ENCODE data around the gene DCTN2. TPM values are rescaled to one million over a fixed set of nuclear protein-coding genes. Genes with fewer than 3 reads are reported as not detected.
"Not testable (repeated sequence)": the region's sequence is repeated elsewhere in the genome, so short reads cannot be mapped to it uniquely, and the experiment has no call there.

Gene DCTN2
- total and polyA plus RNA-seq, 3 donors from 2014 or later: 109 to 196 (median 122) TPM

GRCh38 chr12:57498571-57498970, 48.4 kb downstream of the DCTN2 start:
- Histone ChIP-seq H3K27ac (no peak overlapping the region), H3K4me3 (no peak overlapping the region), H3K36me3 (ENCODE audit: low read depth, missing control alignments) (no peaks in the 10 kb centered on the region), H3K27me3 (no peaks in the 10 kb centered on the region), H3K4me1 (no peaks in the 10 kb centered on the region), H3K9me3 (no peaks in the 10 kb centered on the region)
- intact Hi-C loops (cut with DNase I; ENCODE audit: low total_unique reads): no loop called here
- 89 to 96% methylated on average over 4 of the region's 4 CpGs for WGBS, 2 donors
- no peak for DNase-seq
- no peak for TF ChIP-seq POLR2A (IDR thresholded peaks at IDR 0.05)
- no peak for TF ChIP-seq CTCF (IDR thresholded peaks at IDR 0.05)

GRCh38 chr12:57498132-57498502, 48.9 kb downstream of the DCTN2 start:
- no peaks in the 10 kb centered on the region for H3K27me3 ChIP-seq
- no peak overlapping the region for H3K4me3 ChIP-seq
- no peaks in the 10 kb centered on the region for H3K9me3 ChIP-seq
- no peaks in the 10 kb centered on the region for H3K36me3 ChIP-seq (ENCODE audit: low read depth, missing control alignments)
- TF ChIP-seq POLR2A (IDR thresholded peaks at IDR 0.05) (no peak), CTCF (IDR thresholded peaks at IDR 0.05) (no peak)
- no peaks in the 10 kb centered on the region for H3K4me1 ChIP-seq
- WGBS, 2 donors: 86% methylated on average over 9 of the region's 9 CpGs
- intact Hi-C loops (cut with DNase I; ENCODE audit: low total_unique reads): no loop called here
- no peak overlapping the region for H3K27ac ChIP-seq
- DNase-seq: no peak

GRCh38 chr12:57497223-57498131, 49.5 kb downstream of the DCTN2 start:
- no peak for DNase-seq
- intact Hi-C loops (cut with DNase I; ENCODE audit: low total_unique reads): no loop called here
- H3K36me3 ChIP-seq (ENCODE audit: low read depth, missing control alignments): no peaks in the 10 kb centered on the region
- WGBS, 2 donors: 89 to 92% methylated on average over 12 of the region's 12 CpGs
- no peak overlapping the region for H3K4me3 ChIP-seq
- H3K27ac ChIP-seq: no peak overlapping the region
- TF ChIP-seq CTCF (IDR thresholded peaks at IDR 0.05): no peak
- no peak for TF ChIP-seq POLR2A (IDR thresholded peaks at IDR 0.05)
- no peaks in the 10 kb centered on the region for H3K9me3 ChIP-seq
- no peaks in the 10 kb centered on the region for H3K27me3 ChIP-seq
- no peaks in the 10 kb centered on the region for H3K4me1 ChIP-seq

- DNase-seq: no peak
- Histone ChIP-seq H3K27me3 (no peaks in the 10 kb centered on the region), H3K27ac (no peak overlapping the region), H3K4me1 (no peaks in the 10 kb centered on the region), H3K4me3 (no peak overlapping the region), H3K9me3 (no peaks in the 10 kb centered on the region), H3K36me3 (ENCODE audit: low read depth, missing control alignments) (no peaks in the 10 kb centered on the region)
- TF ChIP-seq POLR2A (IDR thresholded peaks at IDR 0.05) (no peak), CTCF (IDR thresholded peaks at IDR 0.05) (no peak)
- intact Hi-C loops (cut with DNase I; ENCODE audit: low total_unique reads): no loop called here
These were observed 50.2 kb downstream of the DCTN2 start for GRCh38 chr12:57496822-57497221.

GRCh38 chr12:57495051-57495701, 51.8 kb downstream of the DCTN2 start:
- H3K9me3 ChIP-seq; H3K27me3 ChIP-seq; intact Hi-C loops (cut with DNase I; ENCODE audit: low total_unique reads); H3K27ac ChIP-seq; H3K4me3 ChIP-seq; H3K4me1 ChIP-seq; H3K36me3 ChIP-seq (ENCODE audit: low read depth, missing control alignments); DNase-seq: not testable (repeated sequence)
- 93 to 100% methylated on average over 3 to 46 of the region's 48 CpGs for WGBS, 2 donors

Measured in testis (tissue), 3 donors.